B cell (primary cell): Measurements from ENCODE around the gene IFTAP. TPM values are rescaled to one million over a fixed set of nuclear protein-coding genes. Genes with fewer than 3 reads are reported as not detected.

Experiments
- ATAC-seq: fragments of 200-7000 bp; cut with Tn5 transposase; one replicate; pipeline ENCODE4 v1.10.0; 2021; ENCODE audit warnings: low read depth, mild to moderate bottlenecking, moderate number of reproducible peaks, moderate library complexity
- CTCF ChIA-PET: fragments of 350-600 bp; sonication (Branson Sonifier 250); formaldehyde crosslinking; loops from one replicate; lab custom pipeline; 2021; ENCODE audit warnings: antibody characterized with exemption, inconsistent platforms; lab: Charles Lee
- POLR2A ChIA-PET: fragments of 350-600 bp; sonication (Branson Sonifier 250); formaldehyde crosslinking; loops from one replicate; lab custom pipeline; 2021; ENCODE audit warnings: antibody characterized with exemption; lab: Charles Lee
- DNase-seq: peaks from one replicate; pipeline ENCODE4 v3.0.0; 2013
- H2AFZ ChIP-seq: 2 replicates; pipeline ENCODE4 v1.6.1; 2012; ENCODE audit warnings: mild to moderate bottlenecking, low read depth, low read length; ENCODE audit not compliant: insufficient read depth, poor library complexity, severe bottlenecking
- H3K27ac ChIP-seq, 2 donors: 1 replicate in 1 of 2; 2 replicates in 1 of 2; pipeline ENCODE4 v1.5.1; 2012 to 2013; ENCODE audit warnings: low read length in 2 of 2, mild to moderate bottlenecking in 2 of 2, moderate library complexity in 1 of 2
- H3K27me3 ChIP-seq, 4 experiments: fragments of 200-600 bp in 1 of 4; sonication (generic) in 1 of 4; replicated peaks in 1 of 4; 1 replicate in 2 of 4; 2 replicates in 2 of 4; pipeline versions ENCODE4 v1.6.1 to v1.7.0; 2013 to 2016; ENCODE audit warnings: low read length in 3 of 4, mild to moderate bottlenecking in 2 of 4, mixed read lengths in 1 of 4, moderate library complexity in 1 of 4; ENCODE audit not compliant: insufficient read depth in 4 of 4, control insufficient read depth in 3 of 4; ENCODE audit errors: control extremely low read depth in 1 of 4
- H3K36me3 ChIP-seq, 2 experiments: replicated peaks in 1 of 2; 1 replicate in 1 of 2; 2 replicates in 1 of 2; pipeline versions ENCODE4 v1.6.1 to v1.7.1; 2013; ENCODE audit warnings: low read length in 1 of 2; ENCODE audit not compliant: insufficient read depth in 2 of 2, control insufficient read depth in 1 of 2; ENCODE audit errors: control extremely low read depth in 1 of 2, extremely low read depth in 1 of 2
- H3K4me1 ChIP-seq, 2 donors: fragments of 200-600 bp in 1 of 2; sonication (generic) in 1 of 2; 1 replicate in 1 of 2; 2 replicates in 1 of 2; pipeline versions ENCODE4 v1.5.1 to v1.6.1; 2013 to 2017; ENCODE audit warnings: low read length in 2 of 2; ENCODE audit not compliant: control insufficient read depth in 2 of 2, insufficient read depth in 2 of 2
- H3K4me2 ChIP-seq: replicated peaks from 2 replicates; pipeline ENCODE3; 2012; ENCODE audit warnings: mild to moderate bottlenecking, low read depth, low read length; ENCODE audit not compliant: poor library complexity, severe bottlenecking
- H3K4me3 ChIP-seq, 5 experiments: fragments of 200-600 bp in 1 of 5; sonication (generic) in 1 of 5; 1 replicate in 3 of 5; 2 replicates in 2 of 5; pipeline versions ENCODE4 v1.5.1 to v1.7.0; 2011 to 2016; ENCODE audit warnings: low read length in 4 of 5, mild to moderate bottlenecking in 4 of 5, low read depth in 2 of 5, control low read depth in 1 of 5, moderate library complexity in 1 of 5; ENCODE audit not compliant: insufficient read depth in 1 of 5; ENCODE audit errors: control extremely low read depth in 1 of 5, extremely low read depth in 1 of 5
- H3K79me2 ChIP-seq: fragments of 200-600 bp; sonication (generic); one replicate; pipeline ENCODE4 v1.6.0; 2016; ENCODE audit warnings: low read length; ENCODE audit not compliant: control insufficient read depth, insufficient read depth
- H3K9ac ChIP-seq: fragments of 200-600 bp; sonication (generic); 2 replicates; pipeline ENCODE4 v1.6.1; 2017; ENCODE audit warnings: mild to moderate bottlenecking, low read length, moderate library complexity
- H3K9me3 ChIP-seq, 3 donors: one replicate each; pipeline versions ENCODE4 v1.6.1 to v1.7.1; 2013; ENCODE audit warnings: low read length in 2 of 3; ENCODE audit not compliant: control insufficient read depth in 2 of 3, insufficient read depth in 1 of 3; ENCODE audit errors: control extremely low read depth in 1 of 3
- H4K20me1 ChIP-seq: 2 replicates; pipeline ENCODE4 v1.6.0; 2012; ENCODE audit warnings: mild to moderate bottlenecking, low read length; ENCODE audit not compliant: insufficient read depth, control insufficient read depth, poor library complexity, severe bottlenecking
- H3K27ac Mint-ChIP-seq: one replicate; pipeline ENCODE4 v1.8.0; 2021; ENCODE audit warnings: mixed read lengths
- H3K27me3 Mint-ChIP-seq: one replicate; pipeline ENCODE4 v1.8.0; 2021; ENCODE audit warnings: mixed read lengths
- H3K4me1 Mint-ChIP-seq: one replicate; pipeline ENCODE4 v1.8.0; 2021; ENCODE audit warnings: mixed read lengths
- H3K4me3 Mint-ChIP-seq: one replicate; pipeline ENCODE4 v1.8.0; 2021; ENCODE audit warnings: mixed read lengths
- H3K9me3 Mint-ChIP-seq: one replicate; pipeline ENCODE4 v1.8.0; 2022; ENCODE audit warnings: mixed read lengths; ENCODE audit not compliant: insufficient read depth
- CTCF ChIP-seq: fragments of 200-600 bp; IDR thresholded peaks from one replicate; pipeline ENCODE4 v1.8.0; 2022; ENCODE audit warnings: antibody characterized with exemption, mild to moderate bottlenecking
- EZH2 ChIP-seq: IDR thresholded peaks from 2 replicates; pipeline ENCODE4 v1.6.1; 2012; ENCODE audit warnings: borderline replicate concordance, low read depth, mild to moderate bottlenecking, moderate library complexity, low read length; ENCODE audit not compliant: insufficient read depth, poor library complexity, severe bottlenecking
- WGBS: methylation state at CpG from one replicate; pipeline ENCODE4 v1.1.5; 2013; ENCODE audit warnings: missing lambda C conversion rate; ENCODE audit not compliant: insufficient coverage; 5-methylcytosine and 5-hydroxymethylcytosine counted together
- intact Hi-C: fragments of 100-400 bp; cut with micrococcal nuclease; formaldehyde crosslinking; loops from one replicate; pipeline ENCODE4 v1.10.0; 2022
- polyA plus RNA-seq: library from polyadenylated mRNA; depleted of rRNA; stranded (reverse); fragments of >200 nt; gene quantifications from 2 replicates; pipeline ENCODE4 v1.2.3, GENCODE V29; 2012
- total RNA-seq, 2 donors: library from RNA; stranded (reverse); fragments of 120-200 nt in 1 of 2; gene quantifications; 1 replicate in 1 of 2; 2 replicates in 1 of 2; pipeline versions ENCODE4 v1.2.3 to v1.2.4, GENCODE V29; 2013 to 2022

The IFTAP gene
- total and polyA plus RNA-seq, 2 donors (not counting 1 experiment from before 2014, with no cell fraction given): 0.31 TPM; not detected in 1

- ChIA-PET CTCF (no interaction called here), POLR2A (no interaction called here)
- TF ChIP-seq EZH2 (no peak), CTCF (no peak)
- no peak overlapping the region for H3K27ac Mint-ChIP-seq
- Histone ChIP-seq H3K9ac (no peak overlapping the region), H3K36me3 (no peaks in the 10 kb centered on the region), H3K4me3 (no peak overlapping the region), H3K4me2 (no peak overlapping the region), H3K9me3 (no peaks in the 10 kb centered on the region), H3K4me1 (no peaks in the 10 kb centered on the region), H3K79me2 (no peaks in the 10 kb centered on the region), H3K27ac (no peak overlapping the region), H4K20me1 (no peaks in the 10 kb centered on the region), H3K27me3 (no peaks in the 10 kb centered on the region), H2AFZ (no peak overlapping the region)
- no peak overlapping the region for H3K4me3 Mint-ChIP-seq
- no peaks in the 10 kb centered on the region for H3K4me1 Mint-ChIP-seq
- WGBS: no CpG with 5 or more reads among the region's 6 CpGs
- no peaks in the 10 kb centered on the region for H3K27me3 Mint-ChIP-seq
- intact Hi-C loops: no loop called here
- ATAC-seq: no peak
- no peaks in the 10 kb centered on the region for H3K9me3 Mint-ChIP-seq
- no peak for DNase-seq
These were observed 105.0 kb downstream of the IFTAP start for GRCh38 chr11:36699271-36699670.

GRCh38 chr11:36700246-36700645 lies 105.9 kb downstream of the IFTAP start:
- 83% methylated on average over 1 of the region's 1 CpG for WGBS
- no peaks in the 10 kb centered on the region for H3K9me3 ChIP-seq

More at GRCh38 chr11:36700246-36700645, 105.9 kb downstream of the IFTAP start:
- Histone ChIP-seq H3K4me1 (no peaks in the 10 kb centered on the region), H2AFZ (no peak overlapping the region), H3K4me3 (no peak overlapping the region), H3K4me2 (no peak overlapping the region), H3K27me3 (no peaks in the 10 kb centered on the region), H3K36me3 (no peaks in the 10 kb centered on the region), H3K9ac (no peak overlapping the region), H3K79me2 (no peaks in the 10 kb centered on the region), H4K20me1 (no peaks in the 10 kb centered on the region), H3K27ac (no peak overlapping the region)
- intact Hi-C loops: no loop called here
- CTCF ChIA-PET: interaction anchor here (1.4 to 1.9 kb wide), 2 partner anchors 9 to 47 kb away, joined by 3 to 14 read pairs; no protein-coding TSS in a partner anchor
- H3K27ac Mint-ChIP-seq: no peak overlapping the region
- POLR2A ChIA-PET: no interaction called here
- ATAC-seq (no peak), DNase-seq (no peak)
- H3K4me1 Mint-ChIP-seq: no peaks in the 10 kb centered on the region
- TF ChIP-seq EZH2: no peak
- no peak for TF ChIP-seq CTCF
- no peak overlapping the region for H3K4me3 Mint-ChIP-seq
- no peaks in the 10 kb centered on the region for H3K9me3 Mint-ChIP-seq
- no peaks in the 10 kb centered on the region for H3K27me3 Mint-ChIP-seq
